ENCODE results near the gene TMEM254. TPM values are rescaled to one million over a fixed set of nuclear protein-coding genes. Genes with fewer than 3 reads are reported as not detected.

The TMEM254 gene
- total and polyA plus RNA-seq, 2 of the 13 experiments (the other 11 are each of a cell fraction or from before 2014, with no cell fraction given) = 11.2 to 39.0 TPM

- TF ChIP-seq ZNF18 (CRISPR knock-in tag; IDR thresholded peaks at IDR 0.05; ENCODE audit: insufficient replicate concordance) (no peak), NFYC (CRISPR knock-in tag; IDR thresholded peaks at IDR 0.05) (no peak), HNRNPUL1 (IDR thresholded peaks at IDR 0.05; ENCODE audit: low read depth, low read length) (no peak), FOXP1 (IDR thresholded peaks at IDR 0.05) (no peak), FOXP1 (CRISPR knock-in tag; IDR thresholded peaks at IDR 0.05) (no peak), ZNF296 (CRISPR knock-in tag; conservative IDR thresholded peaks at IDR 0.05) (no peak), ATRX (CRISPR knock-in tag; IDR thresholded peaks at IDR 0.05; ENCODE audit: borderline replicate concordance) (no peak), KLF15 (CRISPR knock-in tag; IDR thresholded peaks at IDR 0.05; ENCODE audit: borderline replicate concordance) (no peak; the same call in 1 of the 2 replicates), SIX4 (CRISPR knock-in tag; IDR thresholded peaks at IDR 0.05) (0 out of 2 replicates have a peak, but pooled peaks have one; percentile 11), ZFYVE20 (CRISPR knock-in tag; IDR thresholded peaks at IDR 0.05; ENCODE audit: borderline replicate concordance, low read depth) (no peak), DDIT3 (CRISPR knock-in tag; IDR thresholded peaks at IDR 0.05) (no peak), MAZ (IDR thresholded peaks at IDR 0.05; ENCODE audit: borderline replicate concordance, low read depth, low read length) (no peak; the same call in 1 of the 2 replicates), MAZ (CRISPR knock-in tag; IDR thresholded peaks at IDR 0.05; ENCODE audit: low read depth) (peak; percentile 75), ZNF260 (CRISPR knock-in tag; IDR thresholded peaks at IDR 0.05; ENCODE audit: borderline replicate concordance, low read depth) (no peak), FOXC1 (CRISPR knock-in tag; IDR thresholded peaks at IDR 0.05; ENCODE audit: borderline replicate concordance) (peak; percentile 74; the same call in 1 of the 2 replicates), ZNF747 (CRISPR knock-in tag; IDR thresholded peaks at IDR 0.05; ENCODE audit: borderline replicate concordance) (no peak; the same call in none of the 2 replicates), ARHGAP35 (CRISPR knock-in tag; IDR thresholded peaks at IDR 0.05; ENCODE audit: borderline replicate concordance) (peak; percentile 73), ZBTB42 (CRISPR knock-in tag; IDR thresholded peaks at IDR 0.05) (no peak), ZNF878 (CRISPR knock-in tag; IDR thresholded peaks at IDR 0.05) (no peak), ZFP82 (CRISPR knock-in tag; IDR thresholded peaks at IDR 0.05; ENCODE audit: borderline replicate concordance) (0 out of 2 replicates have a peak, but pooled peaks have one; percentile 29), IRX3 (CRISPR knock-in tag; IDR thresholded peaks at IDR 0.05; ENCODE audit: borderline replicate concordance, low read depth) (no peak), CEBPZ (IDR thresholded peaks at IDR 0.05; ENCODE audit: low read length) (no peak), ZNF557 (CRISPR knock-in tag; IDR thresholded peaks at IDR 0.05) (no peak), GTF3A (CRISPR knock-in tag; conservative IDR thresholded peaks at IDR 0.05) (no peak), ZNF607 (CRISPR knock-in tag; IDR thresholded peaks at IDR 0.05; ENCODE audit: borderline replicate concordance) (peak; percentile 37; the same call in 1 of the 2 replicates)
Observed at GRCh38 chr10:80078448-80079311, at the start of gene TMEM254 (continued).
